HepG2 (cell line): ENCODE data around the gene FBXL20. TPM values are rescaled to one million over a fixed set of nuclear protein-coding genes. Genes with fewer than 3 reads are reported as not detected.

Source experiments
- AHR ChIP-seq: IDR thresholded peaks from 2 replicates; pipeline ENCODE4 v1.6.1; 2018; ENCODE audit warnings: missing genetic modification reagents, missing compliant biosample characterization
- CHD4 ChIP-seq: fragments of 200-600 bp; sonication (generic); IDR thresholded peaks from 2 replicates; pipeline ENCODE4 v1.7.0; 2017; ENCODE audit warnings: mild to moderate bottlenecking, low read length, borderline replicate concordance
- GLI4 ChIP-seq: sonication (generic); formaldehyde crosslinking; IDR thresholded peaks from 2 replicates; pipeline ENCODE4 v1.5.1; 2020; ENCODE audit warnings: missing genetic modification reagents, mild to moderate bottlenecking, moderate library complexity, borderline replicate concordance
- HOXD1 ChIP-seq: sonication (generic); formaldehyde crosslinking; IDR thresholded peaks from 2 replicates; pipeline ENCODE4 v1.5.0; 2020; ENCODE audit warnings: missing genetic modification reagents
- MEIS1 ChIP-seq: sonication (generic); formaldehyde crosslinking; IDR thresholded peaks from 2 replicates; pipeline ENCODE4 v1.9.0; 2021; ENCODE audit warnings: mild to moderate bottlenecking, missing genetic modification reagents, moderate library complexity, borderline replicate concordance
- NONO ChIP-seq, 2 experiments: fragments of 450-650 bp in 1 of 2; sonication (generic) in 1 of 2; formaldehyde crosslinking in 1 of 2; IDR thresholded peaks in 1 of 2; conservative IDR thresholded peaks in 1 of 2; 2 replicates each; pipeline versions ENCODE4 v1.6.1 to v1.8.0; 2017 to 2022; ENCODE audit warnings: mild to moderate bottlenecking in 1 of 2, missing genetic modification reagents in 1 of 2, moderate library complexity in 1 of 2
- SIN3A ChIP-seq: IDR thresholded peaks from 2 replicates; pipeline ENCODE4 v1.6.1; 2011; ENCODE audit warnings: low read depth, mild to moderate bottlenecking, control low read depth, low read length, borderline replicate concordance
- SMAD9 ChIP-seq: sonication (generic); formaldehyde crosslinking; IDR thresholded peaks from 2 replicates; pipeline ENCODE4 v1.5.1; 2020; ENCODE audit warnings: mild to moderate bottlenecking, missing genetic modification reagents
- ZKSCAN8 ChIP-seq: IDR thresholded peaks from 2 replicates; pipeline ENCODE4 v1.6.1; 2016; ENCODE audit warnings: borderline replicate concordance, missing genetic modification reagents, missing compliant biosample characterization
- ZNF605 ChIP-seq: sonication (generic); formaldehyde crosslinking; IDR thresholded peaks from 2 replicates; pipeline ENCODE4 v1.8.0; 2022; ENCODE audit warnings: mild to moderate bottlenecking, missing genetic modification reagents
- ZNF678 ChIP-seq: sonication (generic); formaldehyde crosslinking; IDR thresholded peaks from 2 replicates; pipeline ENCODE4 v1.4.0; 2020; ENCODE audit warnings: mild to moderate bottlenecking, missing genetic modification reagents
- ZNF841 ChIP-seq: sonication (generic); formaldehyde crosslinking; IDR thresholded peaks from 2 replicates; pipeline ENCODE4 v1.8.1; 2023; ENCODE audit warnings: missing genetic modification reagents, borderline replicate concordance
- ZSCAN12 ChIP-seq: sonication (generic); formaldehyde crosslinking; IDR thresholded peaks from 2 replicates; pipeline ENCODE4 v1.9.0; 2021; ENCODE audit warnings: mild to moderate bottlenecking, missing genetic modification reagents
- polyA plus RNA-seq, 8 experiments: library from polyadenylated mRNA; depleted of rRNA in 3 of 8; stranded (reverse) in 7 of 8; unstranded in 1 of 8; fragments of >200 nt; fragmentation: Illumina TruSeq in 4 of 8; extraction: Trizol in 4 of 8; gene quantifications; 2 replicates each; pipeline versions ENCODE4 v1.2.1 to v1.2.3, GENCODE V29; 2011 to 2016; ENCODE audit warnings: low read depth in 4 of 8, missing spikeins in 1 of 8, mixed read lengths in 1 of 8; ENCODE audit not compliant: insufficient read depth in 1 of 8
- total RNA-seq, 5 experiments: library from RNA; depleted of rRNA; stranded (reverse); fragments of >200 nt; fragmentation: Illumina TruSeq; extraction: Trizol; gene quantifications; 2 replicates each; pipeline ENCODE4 v1.2.3, GENCODE V29; 2016; ENCODE audit warnings: low read depth in 1 of 5
- TF ChIP-seq, protein P1 (sequence below): sonication (generic); formaldehyde crosslinking; IDR thresholded peaks from 2 replicates; pipeline ENCODE4 v1.5.1; 2020; ENCODE audit warnings: mild to moderate bottlenecking, missing genetic modification reagents
- TF ChIP-seq, protein P2 (sequence below): IDR thresholded peaks from 2 replicates; pipeline ENCODE4 v1.6.1; 2016; ENCODE audit warnings: missing compliant biosample characterization, missing genetic modification reagents, borderline replicate concordance
- TF ChIP-seq, protein P3 (sequence below): sonication (generic); formaldehyde crosslinking; IDR thresholded peaks from 2 replicates; pipeline ENCODE4 v1.4.0; 2020; ENCODE audit warnings: mild to moderate bottlenecking, missing genetic modification reagents, borderline replicate concordance
- TF ChIP-seq, protein P4 (sequence below): sonication (generic); formaldehyde crosslinking; IDR thresholded peaks from 2 replicates; pipeline ENCODE4 v1.5.1; 2020; ENCODE audit warnings: mild to moderate bottlenecking, missing genetic modification reagents, moderate library complexity

FBXL20 gene
- total and polyA plus RNA-seq, 2 of the 13 experiments (the other 11 are each of a cell fraction or from before 2014, with no cell fraction given) = 10.2 to 10.3 TPM

DNA sequence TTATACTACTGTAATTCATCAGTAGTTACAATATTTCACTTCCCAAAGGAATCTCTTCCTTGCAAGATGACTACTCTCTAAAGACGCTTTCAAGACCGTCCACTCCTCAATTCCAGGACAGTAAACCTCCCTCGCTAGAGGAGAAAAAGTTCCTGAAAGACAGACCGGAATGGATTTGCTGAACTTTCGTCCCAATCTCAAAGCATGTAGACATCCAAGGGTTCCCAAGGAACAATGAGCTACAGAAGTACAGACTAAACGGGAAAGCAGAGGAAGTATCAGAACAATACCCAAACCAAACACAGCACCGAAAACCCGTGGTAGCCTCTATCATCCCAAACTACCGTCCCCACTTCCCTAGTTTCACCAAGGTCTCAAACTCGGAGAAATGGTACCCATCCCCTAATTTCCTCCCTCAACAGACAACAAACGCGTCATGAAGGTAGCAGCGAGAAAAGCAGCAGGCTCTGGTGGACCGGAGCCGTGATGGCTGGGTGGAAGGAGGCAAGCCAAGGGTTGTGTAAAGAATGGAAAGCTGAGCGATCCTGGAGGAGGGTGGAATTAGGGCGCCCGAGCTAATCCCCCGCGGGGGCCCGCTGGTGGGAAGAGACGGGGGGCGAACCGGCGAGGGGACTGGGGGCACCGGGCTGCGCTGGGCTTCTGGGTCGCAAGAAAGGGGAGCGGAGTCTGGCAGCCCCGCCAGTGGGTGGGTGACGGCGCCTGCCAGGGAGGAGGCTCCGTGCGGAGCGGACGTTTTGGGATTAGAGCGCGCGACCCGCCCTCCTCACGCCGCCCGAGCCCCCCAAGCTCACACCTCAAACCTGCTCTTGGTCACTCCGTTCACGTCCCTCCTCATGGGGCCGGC lies 647 bp downstream of the FBXL20 start (continued):
- TF ChIP-seq, protein P1, sequence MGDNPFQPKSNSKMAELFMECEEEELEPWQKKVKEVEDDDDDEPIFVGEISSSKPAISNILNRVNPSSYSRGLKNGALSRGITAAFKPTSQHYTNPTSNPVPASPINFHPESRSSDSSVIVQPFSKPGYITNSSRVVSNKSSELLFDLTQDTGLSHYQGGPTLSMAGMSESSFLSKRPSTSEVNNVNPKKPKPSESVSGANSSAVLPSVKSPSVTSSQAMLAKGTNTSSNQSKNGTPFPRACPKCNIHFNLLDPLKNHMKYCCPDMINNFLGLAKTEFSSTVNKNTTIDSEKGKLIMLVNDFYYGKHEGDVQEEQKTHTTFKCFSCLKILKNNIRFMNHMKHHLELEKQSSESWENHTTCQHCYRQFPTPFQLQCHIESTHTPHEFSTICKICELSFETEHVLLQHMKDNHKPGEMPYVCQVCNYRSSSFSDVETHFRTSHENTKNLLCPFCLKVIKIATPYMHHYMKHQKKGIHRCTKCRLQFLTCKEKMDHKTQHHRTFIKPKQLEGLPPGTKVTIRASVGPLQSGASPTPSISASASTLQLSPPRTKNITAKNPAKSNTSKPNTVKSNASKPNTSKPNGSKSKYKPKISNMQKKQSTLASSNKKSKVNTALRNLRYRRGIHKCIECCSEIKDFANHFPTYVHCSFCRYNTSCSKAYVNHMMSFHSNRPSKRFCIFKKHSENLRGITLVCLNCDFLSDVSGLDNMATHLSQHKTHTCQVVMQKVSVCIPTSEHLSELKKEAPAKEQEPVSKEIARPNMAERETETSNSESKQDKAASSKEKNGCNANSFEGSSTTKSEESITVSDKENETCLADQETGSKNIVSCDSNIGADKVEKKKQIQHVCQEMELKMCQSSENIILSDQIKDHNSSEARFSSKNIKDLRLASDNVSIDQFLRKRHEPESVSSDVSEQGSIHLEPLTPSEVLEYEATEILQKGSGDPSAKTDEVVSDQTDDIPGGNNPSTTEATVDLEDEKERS (CRISPR knock-in tag) = peak; percentile 49; the same call in 1 of the 2 replicates
- no peak for TF ChIP-seq CHD4
- TF ChIP-seq ZNF605 (CRISPR knock-in tag) = no peak
- TF ChIP-seq ZNF678 (CRISPR knock-in tag) = 0 out of 2 replicates have a peak, but pooled peaks have one; percentile 32
- TF ChIP-seq SMAD9 (CRISPR knock-in tag) = no peak
- 0 out of 2 replicates have a peak, but pooled peaks have one; percentile 30 for TF ChIP-seq ZNF841 (CRISPR knock-in tag)
- peak; percentile 55; the same call in 1 of the 2 replicates for TF ChIP-seq HOXD1 (CRISPR knock-in tag)
- TF ChIP-seq, protein P2, sequence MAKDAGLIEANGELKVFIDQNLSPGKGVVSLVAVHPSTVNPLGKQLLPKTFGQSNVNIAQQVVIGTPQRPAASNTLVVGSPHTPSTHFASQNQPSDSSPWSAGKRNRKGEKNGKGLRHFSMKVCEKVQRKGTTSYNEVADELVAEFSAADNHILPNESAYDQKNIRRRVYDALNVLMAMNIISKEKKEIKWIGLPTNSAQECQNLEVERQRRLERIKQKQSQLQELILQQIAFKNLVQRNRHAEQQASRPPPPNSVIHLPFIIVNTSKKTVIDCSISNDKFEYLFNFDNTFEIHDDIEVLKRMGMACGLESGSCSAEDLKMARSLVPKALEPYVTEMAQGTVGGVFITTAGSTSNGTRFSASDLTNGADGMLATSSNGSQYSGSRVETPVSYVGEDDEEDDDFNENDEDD = no peak
- TF ChIP-seq, protein P3, sequence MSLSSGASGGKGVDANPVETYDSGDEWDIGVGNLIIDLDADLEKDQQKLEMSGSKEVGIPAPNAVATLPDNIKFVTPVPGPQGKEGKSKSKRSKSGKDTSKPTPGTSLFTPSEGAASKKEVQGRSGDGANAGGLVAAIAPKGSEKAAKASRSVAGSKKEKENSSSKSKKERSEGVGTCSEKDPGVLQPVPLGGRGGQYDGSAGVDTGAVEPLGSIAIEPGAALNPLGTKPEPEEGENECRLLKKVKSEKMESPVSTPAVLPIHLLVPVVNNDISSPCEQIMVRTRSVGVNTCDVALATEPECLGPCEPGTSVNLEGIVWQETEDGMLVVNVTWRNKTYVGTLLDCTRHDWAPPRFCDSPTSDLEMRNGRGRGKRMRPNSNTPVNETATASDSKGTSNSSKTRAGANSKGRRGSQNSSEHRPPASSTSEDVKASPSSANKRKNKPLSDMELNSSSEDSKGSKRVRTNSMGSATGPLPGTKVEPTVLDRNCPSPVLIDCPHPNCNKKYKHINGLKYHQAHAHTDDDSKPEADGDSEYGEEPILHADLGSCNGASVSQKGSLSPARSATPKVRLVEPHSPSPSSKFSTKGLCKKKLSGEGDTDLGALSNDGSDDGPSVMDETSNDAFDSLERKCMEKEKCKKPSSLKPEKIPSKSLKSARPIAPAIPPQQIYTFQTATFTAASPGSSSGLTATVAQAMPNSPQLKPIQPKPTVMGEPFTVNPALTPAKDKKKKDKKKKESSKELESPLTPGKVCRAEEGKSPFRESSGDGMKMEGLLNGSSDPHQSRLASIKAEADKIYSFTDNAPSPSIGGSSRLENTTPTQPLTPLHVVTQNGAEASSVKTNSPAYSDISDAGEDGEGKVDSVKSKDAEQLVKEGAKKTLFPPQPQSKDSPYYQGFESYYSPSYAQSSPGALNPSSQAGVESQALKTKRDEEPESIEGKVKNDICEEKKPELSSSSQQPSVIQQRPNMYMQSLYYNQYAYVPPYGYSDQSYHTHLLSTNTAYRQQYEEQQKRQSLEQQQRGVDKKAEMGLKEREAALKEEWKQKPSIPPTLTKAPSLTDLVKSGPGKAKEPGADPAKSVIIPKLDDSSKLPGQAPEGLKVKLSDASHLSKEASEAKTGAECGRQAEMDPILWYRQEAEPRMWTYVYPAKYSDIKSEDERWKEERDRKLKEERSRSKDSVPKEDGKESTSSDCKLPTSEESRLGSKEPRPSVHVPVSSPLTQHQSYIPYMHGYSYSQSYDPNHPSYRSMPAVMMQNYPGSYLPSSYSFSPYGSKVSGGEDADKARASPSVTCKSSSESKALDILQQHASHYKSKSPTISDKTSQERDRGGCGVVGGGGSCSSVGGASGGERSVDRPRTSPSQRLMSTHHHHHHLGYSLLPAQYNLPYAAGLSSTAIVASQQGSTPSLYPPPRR (CRISPR knock-in tag) = 0 out of 2 replicates have a peak, but pooled peaks have one; percentile 14
- TF ChIP-seq GLI4 (CRISPR knock-in tag) = peak; percentile 58; the same call in 1 of the 2 replicates
- no peak for TF ChIP-seq MEIS1 (CRISPR knock-in tag)
- 0 out of 2 replicates have a peak, but pooled peaks have one; percentile 33 for TF ChIP-seq SIN3A
- no peak for TF ChIP-seq AHR (CRISPR knock-in tag)
- no peak for TF ChIP-seq ZKSCAN8 (CRISPR knock-in tag)
- TF ChIP-seq NONO (IDR thresholded peaks at IDR 0.05) = no peak
- 0 out of 2 replicates have a peak, but pooled peaks have one; percentile 58 for TF ChIP-seq NONO (CRISPR knock-in tag; conservative IDR thresholded peaks at IDR 0.05)
- TF ChIP-seq, protein P4, sequence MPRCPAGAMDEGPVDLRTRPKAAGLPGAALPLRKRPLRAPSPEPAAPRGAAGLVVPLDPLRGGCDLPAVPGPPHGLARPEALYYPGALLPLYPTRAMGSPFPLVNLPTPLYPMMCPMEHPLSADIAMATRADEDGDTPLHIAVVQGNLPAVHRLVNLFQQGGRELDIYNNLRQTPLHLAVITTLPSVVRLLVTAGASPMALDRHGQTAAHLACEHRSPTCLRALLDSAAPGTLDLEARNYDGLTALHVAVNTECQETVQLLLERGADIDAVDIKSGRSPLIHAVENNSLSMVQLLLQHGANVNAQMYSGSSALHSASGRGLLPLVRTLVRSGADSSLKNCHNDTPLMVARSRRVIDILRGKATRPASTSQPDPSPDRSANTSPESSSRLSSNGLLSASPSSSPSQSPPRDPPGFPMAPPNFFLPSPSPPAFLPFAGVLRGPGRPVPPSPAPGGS (CRISPR knock-in tag) = peak; percentile 36; the same call in 1 of the 2 replicates
- TF ChIP-seq ZSCAN12 (CRISPR knock-in tag) = 0 out of 2 replicates have a peak, but pooled peaks have one; percentile 46
